ENCODE results near the gene SLC24A3. TPM values are rescaled to one million over a fixed set of nuclear protein-coding genes. Genes with fewer than 3 reads are reported as not detected.

The SLC24A3 gene
- total RNA-seq, 2 donors from 2014 or later, result 1.4 to 3.7 TPM

DNA sequence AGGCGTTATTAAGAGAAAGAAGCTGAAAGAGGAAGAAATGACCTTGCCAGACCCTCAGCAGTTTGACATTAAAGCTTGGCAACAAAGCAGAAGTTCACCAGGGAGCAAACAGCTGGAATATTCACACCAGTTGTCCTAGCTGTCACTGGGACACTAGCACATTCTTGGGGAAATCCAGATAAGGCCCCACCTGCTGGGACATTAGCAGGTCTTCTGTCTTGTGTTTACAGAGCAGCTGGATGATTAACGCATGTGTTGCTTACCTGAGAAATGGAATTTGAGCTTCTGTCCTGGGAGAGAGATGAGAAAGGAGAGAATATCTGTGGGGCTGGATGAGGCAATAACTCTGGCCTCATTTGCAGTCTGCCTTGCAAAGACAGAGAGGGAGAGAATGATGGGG, 408.0 kb downstream of the SLC24A3 start:
- Histone ChIP-seq H3K4me1 (no peaks in the 10 kb centered on the region), H3K27ac (no peak overlapping the region), H3K36me3 (no peaks in the 10 kb centered on the region), H3K4me3 (no peak overlapping the region), H3K9me3 (no peaks in the 10 kb centered on the region), H3K27me3 (no peaks in the 10 kb centered on the region)
- TF ChIP-seq, protein P1, sequence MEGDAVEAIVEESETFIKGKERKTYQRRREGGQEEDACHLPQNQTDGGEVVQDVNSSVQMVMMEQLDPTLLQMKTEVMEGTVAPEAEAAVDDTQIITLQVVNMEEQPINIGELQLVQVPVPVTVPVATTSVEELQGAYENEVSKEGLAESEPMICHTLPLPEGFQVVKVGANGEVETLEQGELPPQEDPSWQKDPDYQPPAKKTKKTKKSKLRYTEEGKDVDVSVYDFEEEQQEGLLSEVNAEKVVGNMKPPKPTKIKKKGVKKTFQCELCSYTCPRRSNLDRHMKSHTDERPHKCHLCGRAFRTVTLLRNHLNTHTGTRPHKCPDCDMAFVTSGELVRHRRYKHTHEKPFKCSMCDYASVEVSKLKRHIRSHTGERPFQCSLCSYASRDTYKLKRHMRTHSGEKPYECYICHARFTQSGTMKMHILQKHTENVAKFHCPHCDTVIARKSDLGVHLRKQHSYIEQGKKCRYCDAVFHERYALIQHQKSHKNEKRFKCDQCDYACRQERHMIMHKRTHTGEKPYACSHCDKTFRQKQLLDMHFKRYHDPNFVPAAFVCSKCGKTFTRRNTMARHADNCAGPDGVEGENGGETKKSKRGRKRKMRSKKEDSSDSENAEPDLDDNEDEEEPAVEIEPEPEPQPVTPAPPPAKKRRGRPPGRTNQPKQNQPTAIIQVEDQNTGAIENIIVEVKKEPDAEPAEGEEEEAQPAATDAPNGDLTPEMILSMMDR (IDR thresholded peaks at IDR 0.05), result no peak
- no peak for DNase-seq (ENCODE audit: low spot score)

DNA sequence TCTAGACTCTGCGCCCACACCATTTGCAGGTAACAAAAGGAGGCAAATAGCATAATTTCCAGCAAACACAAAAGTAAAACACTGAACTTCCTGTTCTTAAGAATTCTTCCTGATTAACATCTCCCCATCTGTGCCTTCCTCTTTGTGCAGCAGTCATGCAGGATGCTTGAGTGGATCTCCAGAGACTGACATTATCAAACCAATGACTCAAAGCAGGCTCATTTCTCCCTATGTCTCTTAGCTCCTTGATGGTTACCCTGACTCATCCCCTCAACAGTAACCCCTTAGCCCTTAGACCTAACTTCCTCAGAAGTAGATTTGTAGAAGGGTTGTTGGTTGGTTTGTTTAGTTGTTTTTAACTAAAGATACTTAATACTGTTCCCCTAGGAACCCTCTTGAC, 408.6 kb downstream of the SLC24A3 start:
- Histone ChIP-seq H3K36me3 (no peaks in the 10 kb centered on the region), H3K4me1 (no peaks in the 10 kb centered on the region), H3K9me3 (no peaks in the 10 kb centered on the region), H3K4me3 (no peak overlapping the region), H3K27ac (no peak overlapping the region), H3K27me3 (no peaks in the 10 kb centered on the region)
- no peak for DNase-seq (ENCODE audit: low spot score)
- TF ChIP-seq, protein P1 (IDR thresholded peaks at IDR 0.05), result no peak

DNA sequence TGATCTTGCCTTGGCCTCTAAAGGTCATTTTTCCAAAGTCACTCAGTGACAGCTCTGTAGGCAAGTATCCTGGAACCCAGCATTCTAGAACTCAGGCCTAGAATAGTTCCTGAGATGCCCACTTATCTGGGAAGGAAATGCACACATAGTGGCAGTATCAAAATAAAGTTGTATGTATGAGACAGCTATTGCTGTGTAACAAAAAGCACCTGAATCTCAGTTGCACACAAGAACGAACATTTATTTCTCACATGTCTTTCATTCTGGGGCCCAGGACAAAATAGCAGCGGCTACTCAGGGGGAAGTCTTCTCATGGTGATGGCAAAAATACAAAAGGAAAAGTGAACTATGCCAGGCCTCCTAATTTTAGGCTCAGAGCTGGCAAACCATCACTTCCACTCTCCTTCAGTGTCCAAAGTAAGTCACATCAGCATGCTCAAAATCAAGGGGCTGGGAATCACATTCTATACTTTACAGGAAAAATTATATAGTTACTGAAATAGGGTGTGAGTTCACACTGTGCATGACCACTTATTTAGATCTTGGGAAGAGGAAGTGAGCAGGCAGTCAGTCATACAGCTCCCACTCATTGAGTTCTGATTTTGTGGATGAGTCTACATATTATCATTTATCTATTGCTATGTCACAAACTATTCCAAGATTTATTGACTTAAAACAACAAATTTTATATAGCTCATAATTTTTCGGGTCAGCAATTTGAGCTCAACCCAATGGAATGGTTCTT, 412.0 kb downstream of the SLC24A3 start:
- TF ChIP-seq, protein P1 (IDR thresholded peaks at IDR 0.05), result no peak

DNA sequence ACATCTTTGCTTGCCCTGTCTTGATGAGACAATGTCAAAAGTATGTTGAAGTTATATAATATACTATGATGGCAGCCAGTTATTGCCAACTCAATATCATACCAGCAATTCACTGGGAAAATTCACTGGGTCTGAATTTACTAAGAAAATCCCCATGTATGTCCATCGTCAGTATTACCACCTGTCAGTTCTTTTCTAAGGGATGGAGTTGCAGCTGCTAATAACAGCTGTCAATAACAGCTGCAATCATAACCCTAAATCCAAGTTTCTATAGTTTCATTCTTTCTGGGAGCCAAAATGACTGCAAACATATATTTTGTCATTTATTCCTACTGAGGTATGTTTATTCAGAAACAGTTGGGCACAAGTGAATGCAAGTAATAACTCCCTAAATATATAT, 413.0 kb downstream of the SLC24A3 start:
- H3K36me3 ChIP-seq, result no peaks in the 10 kb centered on the region
- H3K4me1 ChIP-seq, result no peaks in the 10 kb centered on the region
- no peak overlapping the region for H3K4me3 ChIP-seq
- no peak overlapping the region for H3K27ac ChIP-seq
- no peaks in the 10 kb centered on the region for H3K27me3 ChIP-seq
- TF ChIP-seq, protein P1 (IDR thresholded peaks at IDR 0.05), result no peak
- no peak for DNase-seq (ENCODE audit: low spot score)
- H3K9me3 ChIP-seq, result no peaks in the 10 kb centered on the region

More for the DNA sequence above, 412.0 kb downstream of the SLC24A3 start:
- H3K9me3 ChIP-seq, result no peaks in the 10 kb centered on the region
- H3K4me3 ChIP-seq, result no peak overlapping the region
- no peaks in the 10 kb centered on the region for H3K27me3 ChIP-seq
- H3K4me1 ChIP-seq, result no peaks in the 10 kb centered on the region
- no peak overlapping the region for H3K27ac ChIP-seq
- H3K36me3 ChIP-seq, result no peaks in the 10 kb centered on the region
- no peak for DNase-seq (ENCODE audit: low spot score)

DNA sequence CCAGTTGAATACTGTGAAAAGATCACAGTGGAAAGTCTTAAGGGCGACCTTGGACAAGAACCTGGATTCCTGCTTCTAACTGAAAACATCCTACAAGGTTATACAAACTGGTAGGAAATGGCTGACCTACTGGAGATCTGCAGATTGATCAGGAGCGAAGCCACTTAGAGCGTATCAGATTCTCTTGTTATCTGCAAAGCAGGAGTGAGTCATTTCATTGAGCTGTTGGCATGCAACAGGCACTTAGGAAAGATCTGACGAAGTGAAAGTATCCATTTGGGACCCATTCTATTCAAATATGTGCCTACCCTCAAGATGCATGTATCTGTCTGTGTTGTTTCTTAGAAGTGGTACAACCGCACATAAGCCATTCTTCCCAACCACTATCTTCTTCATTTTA, 414.5 kb downstream of the SLC24A3 start:
- TF ChIP-seq, protein P1 (IDR thresholded peaks at IDR 0.05), result no peak
- H3K9me3 ChIP-seq, result no peaks in the 10 kb centered on the region
- H3K4me3 ChIP-seq, result no peak overlapping the region
- H3K27ac ChIP-seq, result no peak overlapping the region
- H3K4me1 ChIP-seq, result no peaks in the 10 kb centered on the region
- H3K27me3 ChIP-seq, result no peaks in the 10 kb centered on the region
- DNase-seq (ENCODE audit: low spot score), result no peak
- H3K36me3 ChIP-seq, result no peaks in the 10 kb centered on the region
